HepG2 (cell line): Measurements from ENCODE around the gene C1QTNF5. TPM values are rescaled to one million over a fixed set of nuclear protein-coding genes. Genes with fewer than 3 reads are reported as not detected.
A peak's percentile ranks its signal among the peaks of the same experiment; 100 is the strongest.

Experiments
- ATF1 ChIP-seq: IDR thresholded peaks from 2 replicates; pipeline ENCODE4 v1.6.1; 2016; ENCODE audit warnings: mild to moderate bottlenecking, control low read depth
- CBX2 ChIP-seq, 2 experiments: fragments of 200-600 bp in 1 of 2; sonication (generic); formaldehyde crosslinking in 1 of 2; IDR thresholded peaks; 2 replicates each; pipeline versions ENCODE4 v1.7.0 to v1.8.1; 2018 to 2022; ENCODE audit warnings: low read depth in 2 of 2, low read length in 1 of 2, mild to moderate bottlenecking in 1 of 2, missing genetic modification reagents in 1 of 2
- GABPB1 ChIP-seq: IDR thresholded peaks from 2 replicates; pipeline ENCODE4 v1.6.1; 2016; ENCODE audit warnings: mild to moderate bottlenecking, missing genetic modification reagents, moderate library complexity, missing compliant biosample characterization
- HNF4A ChIP-seq: sonication (generic); formaldehyde crosslinking; IDR thresholded peaks from 2 replicates; pipeline ENCODE4 v1.4.0; 2020; ENCODE audit warnings: missing genetic modification reagents
- IRX3 ChIP-seq: sonication (generic); formaldehyde crosslinking; IDR thresholded peaks from 2 replicates; pipeline ENCODE4 v1.8.1; 2023; ENCODE audit warnings: mild to moderate bottlenecking, low read depth, missing genetic modification reagents, borderline replicate concordance
- KLF9 ChIP-seq: IDR thresholded peaks from 2 replicates; pipeline ENCODE4 v1.6.1; 2016; ENCODE audit warnings: low read depth
- MED13 ChIP-seq: sonication (generic); formaldehyde crosslinking; IDR thresholded peaks from 2 replicates; pipeline ENCODE4 v1.5.0; 2020; ENCODE audit warnings: missing genetic modification reagents
- PCBP1 ChIP-seq: fragments of 200-400 bp; formaldehyde crosslinking; IDR thresholded peaks from 2 replicates; pipeline ENCODE4 v1.6.1; 2017; ENCODE audit warnings: mild to moderate bottlenecking, low read depth, low read length, borderline replicate concordance
- PLRG1 ChIP-seq: fragments of 450-650 bp; conservative IDR thresholded peaks from 2 replicates; pipeline ENCODE4 v1.6.1; 2016
- SIX4 ChIP-seq: sonication (generic); formaldehyde crosslinking; IDR thresholded peaks from 2 replicates; pipeline ENCODE4 v1.4.0; 2020; ENCODE audit warnings: missing genetic modification reagents
- XBP1 ChIP-seq: sonication (generic); formaldehyde crosslinking; IDR thresholded peaks from 2 replicates; pipeline ENCODE4 v1.5.0; 2020; ENCODE audit warnings: missing genetic modification reagents
- ZNF12 ChIP-seq: sonication (generic); formaldehyde crosslinking; IDR thresholded peaks from 2 replicates; pipeline ENCODE4 v1.5.0; 2020; ENCODE audit warnings: missing genetic modification reagents
- ZNF17 ChIP-seq: sonication (generic); formaldehyde crosslinking; IDR thresholded peaks from 2 replicates; pipeline ENCODE4 v1.5.0; 2020; ENCODE audit warnings: mild to moderate bottlenecking, missing genetic modification reagents
- ZNF292 ChIP-seq: sonication (generic); formaldehyde crosslinking; IDR thresholded peaks from 2 replicates; pipeline ENCODE4 v1.8.1; 2022; ENCODE audit warnings: mild to moderate bottlenecking, low read depth, missing genetic modification reagents, borderline replicate concordance
- ZNF317 ChIP-seq: sonication (generic); formaldehyde crosslinking; IDR thresholded peaks from 2 replicates; pipeline ENCODE4 v1.5.0; 2020; ENCODE audit warnings: mild to moderate bottlenecking, missing genetic modification reagents
- ZNF331 ChIP-seq: sonication (generic); formaldehyde crosslinking; IDR thresholded peaks from 2 replicates; pipeline ENCODE4 v1.4.0; 2020; ENCODE audit warnings: missing genetic modification reagents
- ZNF550 ChIP-seq: sonication (generic); formaldehyde crosslinking; IDR thresholded peaks from 2 replicates; pipeline ENCODE4 v1.4.0; 2020; ENCODE audit warnings: mild to moderate bottlenecking, missing genetic modification reagents, borderline replicate concordance
- ZNF614 ChIP-seq: IDR thresholded peaks from 2 replicates; pipeline ENCODE4 v1.6.1; 2018; ENCODE audit warnings: missing biosample characterization, missing genetic modification reagents, inconsistent platforms, borderline replicate concordance
- ZNF674 ChIP-seq: sonication (generic); formaldehyde crosslinking; IDR thresholded peaks from 2 replicates; pipeline ENCODE4 v1.5.0; 2020; ENCODE audit warnings: low read depth, mild to moderate bottlenecking, missing genetic modification reagents
- polyA plus RNA-seq, 8 experiments: library from polyadenylated mRNA; depleted of rRNA in 3 of 8; stranded (reverse) in 7 of 8; unstranded in 1 of 8; fragments of >200 nt; fragmentation: Illumina TruSeq in 4 of 8; extraction: Trizol in 4 of 8; gene quantifications; 2 replicates each; pipeline versions ENCODE4 v1.2.1 to v1.2.3, GENCODE V29; 2011 to 2016; ENCODE audit warnings: low read depth in 4 of 8, missing spikeins in 1 of 8, mixed read lengths in 1 of 8; ENCODE audit not compliant: insufficient read depth in 1 of 8
- total RNA-seq, 5 experiments: library from RNA; depleted of rRNA; stranded (reverse); fragments of >200 nt; fragmentation: Illumina TruSeq; extraction: Trizol; gene quantifications; 2 replicates each; pipeline ENCODE4 v1.2.3, GENCODE V29; 2016; ENCODE audit warnings: low read depth in 1 of 5
- TF ChIP-seq, protein P1 (sequence below): sonication (generic); formaldehyde crosslinking; IDR thresholded peaks from 2 replicates; pipeline ENCODE4 v1.5.0; 2020; ENCODE audit warnings: missing genetic modification reagents, mild to moderate bottlenecking, borderline replicate concordance
- TF ChIP-seq, protein P2 (sequence below): sonication (generic); formaldehyde crosslinking; IDR thresholded peaks from 2 replicates; pipeline ENCODE4 v1.4.0; 2020; ENCODE audit warnings: missing genetic modification reagents
- TF ChIP-seq, protein P3 (sequence below): IDR thresholded peaks from 2 replicates; pipeline ENCODE4 v1.6.1; 2018; ENCODE audit warnings: missing genetic modification reagents
- TF ChIP-seq, protein P4 (sequence below): sonication (generic); formaldehyde crosslinking; IDR thresholded peaks from 2 replicates; pipeline ENCODE4 v1.4.0; 2020; ENCODE audit warnings: missing genetic modification reagents
- TF ChIP-seq, protein P5 (sequence below): sonication (generic); formaldehyde crosslinking; conservative IDR thresholded peaks from 2 replicates; pipeline ENCODE4 v1.5.0; 2020; ENCODE audit warnings: missing genetic modification reagents

C1QTNF5 gene
- total and polyA plus RNA-seq, 2 of the 13 experiments (the other 11 are each of a cell fraction or from before 2014, with no cell fraction given), result 0.86 to 1.2 TPM

DNA sequence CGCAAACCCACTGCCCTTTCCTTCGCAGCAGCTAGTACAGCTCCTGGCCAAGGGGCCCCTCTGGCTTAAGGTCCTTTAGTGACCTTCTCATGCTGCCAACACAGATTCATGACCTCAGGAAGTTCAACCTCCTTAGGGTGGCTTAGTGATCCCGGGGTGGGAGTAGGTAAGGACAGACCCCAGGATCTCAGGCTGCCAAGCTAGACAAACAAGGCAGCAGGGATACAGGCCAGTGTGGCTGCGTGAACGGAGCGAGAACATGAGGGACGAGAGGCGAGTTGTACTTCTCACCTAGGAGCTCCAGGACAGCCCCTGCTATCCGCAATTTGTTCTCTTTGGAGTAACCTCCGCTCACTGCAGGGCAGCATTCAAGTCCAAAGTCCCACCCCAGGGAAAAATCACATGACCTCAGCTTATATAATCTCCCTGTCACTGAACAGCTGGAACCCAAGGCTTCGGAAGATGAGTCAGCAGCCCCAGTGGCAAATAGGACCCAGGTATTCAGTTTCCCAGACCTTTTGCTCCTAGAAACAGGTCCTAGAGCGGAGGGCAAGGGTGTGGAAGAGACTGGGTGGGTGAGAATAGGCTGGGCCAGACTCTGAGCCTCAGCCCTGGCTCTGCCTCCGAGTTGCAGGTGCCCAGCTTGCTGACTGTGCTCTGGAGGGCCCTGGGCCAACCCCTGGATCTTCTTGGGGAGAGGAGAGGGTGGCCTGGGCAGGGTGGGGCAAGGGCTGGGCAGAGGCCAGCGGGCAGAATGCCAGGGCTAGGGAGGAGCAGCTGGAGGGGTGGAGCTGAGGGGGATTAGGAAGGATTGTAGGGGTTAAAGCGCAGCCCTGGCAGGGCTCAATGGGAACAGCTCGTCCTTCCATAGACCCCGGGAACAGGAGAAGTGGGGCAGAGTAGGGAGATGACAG, 27.7 kb upstream of the C1QTNF5 start (continued):
- TF ChIP-seq, protein P1, sequence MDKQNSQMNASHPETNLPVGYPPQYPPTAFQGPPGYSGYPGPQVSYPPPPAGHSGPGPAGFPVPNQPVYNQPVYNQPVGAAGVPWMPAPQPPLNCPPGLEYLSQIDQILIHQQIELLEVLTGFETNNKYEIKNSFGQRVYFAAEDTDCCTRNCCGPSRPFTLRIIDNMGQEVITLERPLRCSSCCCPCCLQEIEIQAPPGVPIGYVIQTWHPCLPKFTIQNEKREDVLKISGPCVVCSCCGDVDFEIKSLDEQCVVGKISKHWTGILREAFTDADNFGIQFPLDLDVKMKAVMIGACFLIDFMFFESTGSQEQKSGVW (CRISPR knock-in tag), result no peak
- 0 out of 2 replicates have a peak, but pooled peaks have one; percentile 55 for TF ChIP-seq KLF9 (CRISPR knock-in tag)
- TF ChIP-seq, protein P2, sequence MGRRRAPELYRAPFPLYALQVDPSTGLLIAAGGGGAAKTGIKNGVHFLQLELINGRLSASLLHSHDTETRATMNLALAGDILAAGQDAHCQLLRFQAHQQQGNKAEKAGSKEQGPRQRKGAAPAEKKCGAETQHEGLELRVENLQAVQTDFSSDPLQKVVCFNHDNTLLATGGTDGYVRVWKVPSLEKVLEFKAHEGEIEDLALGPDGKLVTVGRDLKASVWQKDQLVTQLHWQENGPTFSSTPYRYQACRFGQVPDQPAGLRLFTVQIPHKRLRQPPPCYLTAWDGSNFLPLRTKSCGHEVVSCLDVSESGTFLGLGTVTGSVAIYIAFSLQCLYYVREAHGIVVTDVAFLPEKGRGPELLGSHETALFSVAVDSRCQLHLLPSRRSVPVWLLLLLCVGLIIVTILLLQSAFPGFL (CRISPR knock-in tag), result 0 out of 2 replicates have a peak, but pooled peaks have one; percentile 40
- 0 out of 2 replicates have a peak, but pooled peaks have one; percentile 38 for TF ChIP-seq ZNF12
- no peak for TF ChIP-seq ZNF17
- TF ChIP-seq XBP1 (CRISPR knock-in tag), result 0 out of 2 replicates have a peak, but pooled peaks have one; percentile 24
- TF ChIP-seq ZNF292 (CRISPR knock-in tag), result 0 out of 2 replicates have a peak, but pooled peaks have one; percentile 30
- no peak for TF ChIP-seq ZNF550 (CRISPR knock-in tag)
- no peak for TF ChIP-seq CBX2 (IDR thresholded peaks at IDR 0.05; ENCODE audit: low read depth, low read length)
- no peak for TF ChIP-seq CBX2 (CRISPR knock-in tag; IDR thresholded peaks at IDR 0.05; ENCODE audit: low read depth)
- TF ChIP-seq IRX3, result 0 out of 2 replicates have a peak, but pooled peaks have one; percentile 25
- peak; percentile 48; the same call in 1 of the 2 replicates for TF ChIP-seq GABPB1 (CRISPR knock-in tag)
- peak; percentile 69; the same call in 1 of the 2 replicates for TF ChIP-seq MED13 (CRISPR knock-in tag)
- TF ChIP-seq ATF1, result no peak
- TF ChIP-seq, protein P3, sequence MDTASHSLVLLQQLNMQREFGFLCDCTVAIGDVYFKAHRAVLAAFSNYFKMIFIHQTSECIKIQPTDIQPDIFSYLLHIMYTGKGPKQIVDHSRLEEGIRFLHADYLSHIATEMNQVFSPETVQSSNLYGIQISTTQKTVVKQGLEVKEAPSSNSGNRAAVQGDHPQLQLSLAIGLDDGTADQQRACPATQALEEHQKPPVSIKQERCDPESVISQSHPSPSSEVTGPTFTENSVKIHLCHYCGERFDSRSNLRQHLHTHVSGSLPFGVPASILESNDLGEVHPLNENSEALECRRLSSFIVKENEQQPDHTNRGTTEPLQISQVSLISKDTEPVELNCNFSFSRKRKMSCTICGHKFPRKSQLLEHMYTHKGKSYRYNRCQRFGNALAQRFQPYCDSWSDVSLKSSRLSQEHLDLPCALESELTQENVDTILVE (CRISPR knock-in tag), result peak; percentile 72; the same call in 1 of the 2 replicates
- TF ChIP-seq ZNF331, result 0 out of 2 replicates have a peak, but pooled peaks have one; percentile 32
- no peak for TF ChIP-seq ZNF674 (CRISPR knock-in tag)
- 0 out of 2 replicates have a peak, but pooled peaks have one; percentile 37 for TF ChIP-seq ZNF317 (CRISPR knock-in tag)
- TF ChIP-seq SIX4 (CRISPR knock-in tag), result 0 out of 2 replicates have a peak, but pooled peaks have one; percentile 26
- TF ChIP-seq, protein P4, sequence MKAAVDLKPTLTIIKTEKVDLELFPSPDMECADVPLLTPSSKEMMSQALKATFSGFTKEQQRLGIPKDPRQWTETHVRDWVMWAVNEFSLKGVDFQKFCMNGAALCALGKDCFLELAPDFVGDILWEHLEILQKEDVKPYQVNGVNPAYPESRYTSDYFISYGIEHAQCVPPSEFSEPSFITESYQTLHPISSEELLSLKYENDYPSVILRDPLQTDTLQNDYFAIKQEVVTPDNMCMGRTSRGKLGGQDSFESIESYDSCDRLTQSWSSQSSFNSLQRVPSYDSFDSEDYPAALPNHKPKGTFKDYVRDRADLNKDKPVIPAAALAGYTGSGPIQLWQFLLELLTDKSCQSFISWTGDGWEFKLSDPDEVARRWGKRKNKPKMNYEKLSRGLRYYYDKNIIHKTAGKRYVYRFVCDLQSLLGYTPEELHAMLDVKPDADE, result no peak
- no peak for TF ChIP-seq PLRG1
- TF ChIP-seq PCBP1, result no peak
- TF ChIP-seq HNF4A, result peak; percentile 96
- TF ChIP-seq, protein P5, sequence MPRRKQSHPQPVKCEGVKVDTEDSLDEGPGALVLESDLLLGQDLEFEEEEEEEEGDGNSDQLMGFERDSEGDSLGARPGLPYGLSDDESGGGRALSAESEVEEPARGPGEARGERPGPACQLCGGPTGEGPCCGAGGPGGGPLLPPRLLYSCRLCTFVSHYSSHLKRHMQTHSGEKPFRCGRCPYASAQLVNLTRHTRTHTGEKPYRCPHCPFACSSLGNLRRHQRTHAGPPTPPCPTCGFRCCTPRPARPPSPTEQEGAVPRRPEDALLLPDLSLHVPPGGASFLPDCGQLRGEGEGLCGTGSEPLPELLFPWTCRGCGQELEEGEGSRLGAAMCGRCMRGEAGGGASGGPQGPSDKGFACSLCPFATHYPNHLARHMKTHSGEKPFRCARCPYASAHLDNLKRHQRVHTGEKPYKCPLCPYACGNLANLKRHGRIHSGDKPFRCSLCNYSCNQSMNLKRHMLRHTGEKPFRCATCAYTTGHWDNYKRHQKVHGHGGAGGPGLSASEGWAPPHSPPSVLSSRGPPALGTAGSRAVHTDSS, result no peak
- peak; percentile 78 for TF ChIP-seq ZNF614 (CRISPR knock-in tag)
